KMS-11 (cell line): ENCODE data around the gene NPY4R.
"Not testable (repeated sequence)": the region's sequence is repeated elsewhere in the genome, so short reads cannot be mapped to it uniquely, and the experiment has no call there.

Source experiments
- H2AFZ ChIP-seq: fragments of 200-600 bp; sonication (generic); 2 replicates; pipeline ENCODE4 v1.6.1; 2016; ENCODE audit warnings: antibody characterized with exemption, mixed run types, low read depth
- H3K27ac ChIP-seq: fragments of 200-600 bp; sonication (generic); 2 replicates; pipeline ENCODE4 v1.6.1; 2016; ENCODE audit warnings: mild to moderate bottlenecking, mixed run types
- H3K27me3 ChIP-seq: fragments of 200-600 bp; sonication (generic); 2 replicates; pipeline ENCODE4 v1.6.1; 2017; ENCODE audit warnings: mild to moderate bottlenecking, low read depth, mixed run types, moderate library complexity; ENCODE audit not compliant: insufficient read depth
- H3K36me3 ChIP-seq: fragments of 200-600 bp; sonication (generic); 2 replicates; pipeline ENCODE4 v1.6.1; 2017; ENCODE audit warnings: mild to moderate bottlenecking, mixed run types; ENCODE audit not compliant: insufficient read depth
- H3K4me1 ChIP-seq: fragments of 200-600 bp; sonication (generic); 2 replicates; pipeline ENCODE4 v1.6.1; 2016; ENCODE audit warnings: mild to moderate bottlenecking, low read depth, mixed run types; ENCODE audit not compliant: poor library complexity, severe bottlenecking
- H3K4me2 ChIP-seq: fragments of 200-600 bp; sonication (generic); 2 replicates; pipeline ENCODE4 v1.7.0; 2016; ENCODE audit warnings: mild to moderate bottlenecking, mixed run types
- H3K4me3 ChIP-seq: fragments of 200-600 bp; sonication (generic); IDR thresholded peaks from 2 replicates; pipeline ENCODE4 v1.6.1; 2017; ENCODE audit warnings: low read depth, low read length, mixed read lengths; ENCODE audit not compliant: insufficient read depth
- H3K79me2 ChIP-seq: fragments of 200-600 bp; sonication (generic); 2 replicates; pipeline ENCODE4 v1.6.1; 2016; ENCODE audit warnings: low read depth, mixed run types; ENCODE audit not compliant: insufficient read depth
- H3K9ac ChIP-seq: fragments of 200-600 bp; sonication (generic); 2 replicates; pipeline ENCODE4 v1.6.1; 2016; ENCODE audit warnings: mild to moderate bottlenecking, mixed run types
- H4K20me1 ChIP-seq: fragments of 200-600 bp; sonication (generic); 2 replicates; pipeline ENCODE4 v1.6.1; 2016; ENCODE audit warnings: mild to moderate bottlenecking, mixed run types; ENCODE audit not compliant: insufficient read depth

Gene NPY4R

DNA sequence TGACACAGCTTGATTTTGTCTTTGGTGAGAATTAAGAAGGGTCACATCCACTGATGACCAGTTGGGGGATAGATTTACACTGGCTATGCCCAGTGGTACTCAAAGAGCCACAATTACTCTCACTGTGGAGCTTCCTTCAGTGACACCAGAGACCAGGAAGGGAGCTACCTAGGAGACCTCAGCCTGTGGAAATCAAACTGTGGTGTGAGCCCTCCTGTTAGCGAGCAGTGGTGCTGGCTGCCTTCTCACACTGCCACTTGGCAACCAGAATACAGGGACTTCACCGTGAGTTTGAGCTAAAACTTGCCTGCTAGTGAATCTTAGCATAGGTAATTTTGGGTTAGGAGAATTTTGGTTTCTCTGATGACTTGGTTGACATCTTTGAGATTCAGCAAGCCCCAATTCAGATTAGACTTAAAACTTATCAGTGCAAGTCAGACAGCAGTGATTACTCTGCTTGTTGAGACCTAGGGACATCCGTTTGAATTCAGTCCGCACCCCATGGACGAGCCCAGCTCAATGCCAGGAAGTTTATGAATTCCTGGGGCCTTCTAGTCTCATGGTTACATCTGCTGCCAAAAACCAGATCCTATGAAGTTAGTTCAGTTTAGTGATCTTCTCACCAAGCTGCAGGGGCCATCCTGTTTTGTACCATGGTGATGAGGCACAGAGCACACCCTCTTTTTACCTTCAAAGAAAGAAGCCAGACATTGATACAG lies 33.4 kb upstream of the NPY4R start:
- not testable (repeated sequence) for H3K79me2 ChIP-seq, H3K4me2 ChIP-seq, H3K4me1 ChIP-seq, H2AFZ ChIP-seq, H3K27ac ChIP-seq, H4K20me1 ChIP-seq, H3K27me3 ChIP-seq, H3K9ac ChIP-seq, H3K36me3 ChIP-seq, H3K4me3 ChIP-seq

DNA sequence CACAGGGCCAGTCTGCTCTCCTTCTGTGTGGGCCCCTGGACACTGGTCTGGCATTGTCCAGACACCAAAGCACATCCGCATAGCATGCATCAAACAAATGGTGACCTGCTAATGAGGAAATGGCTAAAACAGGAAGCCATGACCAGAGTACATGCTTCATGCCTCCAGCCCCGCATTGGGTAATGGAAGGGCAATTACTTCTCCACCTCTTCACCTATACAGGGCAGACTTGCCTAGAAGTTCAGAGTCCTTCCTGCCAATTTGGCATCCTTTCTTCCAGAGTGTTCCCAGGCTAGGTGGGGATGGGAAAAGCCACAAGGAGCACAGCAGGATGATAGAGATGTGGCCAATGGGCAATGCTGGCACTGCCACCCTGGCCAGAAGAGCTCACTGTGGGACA lies 32.1 kb upstream of the NPY4R start:
- H3K4me2 ChIP-seq, H2AFZ ChIP-seq, H4K20me1 ChIP-seq, H3K36me3 ChIP-seq, H3K27me3 ChIP-seq, H3K4me1 ChIP-seq, H3K27ac ChIP-seq, H3K4me3 ChIP-seq, H3K9ac ChIP-seq, H3K79me2 ChIP-seq: not testable (repeated sequence)

DNA sequence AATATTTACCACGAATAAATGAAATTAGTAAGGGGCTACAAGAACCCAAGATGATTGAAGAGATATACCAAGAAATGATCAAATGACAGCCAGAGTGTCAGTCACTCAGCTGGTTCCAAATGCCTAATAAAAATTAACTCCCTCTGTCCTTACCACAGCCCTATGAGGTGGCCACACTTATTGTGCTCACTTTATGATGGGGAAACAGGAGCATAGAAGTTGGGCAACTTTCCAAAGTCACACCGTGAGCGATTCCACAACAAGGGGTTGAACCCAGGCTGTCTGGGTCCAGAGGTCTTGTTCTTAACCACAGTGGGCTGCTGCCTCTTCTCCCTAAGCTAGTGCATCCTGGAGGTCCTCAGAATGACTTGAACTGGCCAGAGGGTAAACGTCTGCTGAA lies 31.6 kb upstream of the NPY4R start:
- not testable (repeated sequence) for H3K27ac ChIP-seq, H3K4me2 ChIP-seq, H3K4me3 ChIP-seq, H3K4me1 ChIP-seq, H4K20me1 ChIP-seq, H3K36me3 ChIP-seq, H3K27me3 ChIP-seq, H3K9ac ChIP-seq, H3K79me2 ChIP-seq, H2AFZ ChIP-seq

DNA sequence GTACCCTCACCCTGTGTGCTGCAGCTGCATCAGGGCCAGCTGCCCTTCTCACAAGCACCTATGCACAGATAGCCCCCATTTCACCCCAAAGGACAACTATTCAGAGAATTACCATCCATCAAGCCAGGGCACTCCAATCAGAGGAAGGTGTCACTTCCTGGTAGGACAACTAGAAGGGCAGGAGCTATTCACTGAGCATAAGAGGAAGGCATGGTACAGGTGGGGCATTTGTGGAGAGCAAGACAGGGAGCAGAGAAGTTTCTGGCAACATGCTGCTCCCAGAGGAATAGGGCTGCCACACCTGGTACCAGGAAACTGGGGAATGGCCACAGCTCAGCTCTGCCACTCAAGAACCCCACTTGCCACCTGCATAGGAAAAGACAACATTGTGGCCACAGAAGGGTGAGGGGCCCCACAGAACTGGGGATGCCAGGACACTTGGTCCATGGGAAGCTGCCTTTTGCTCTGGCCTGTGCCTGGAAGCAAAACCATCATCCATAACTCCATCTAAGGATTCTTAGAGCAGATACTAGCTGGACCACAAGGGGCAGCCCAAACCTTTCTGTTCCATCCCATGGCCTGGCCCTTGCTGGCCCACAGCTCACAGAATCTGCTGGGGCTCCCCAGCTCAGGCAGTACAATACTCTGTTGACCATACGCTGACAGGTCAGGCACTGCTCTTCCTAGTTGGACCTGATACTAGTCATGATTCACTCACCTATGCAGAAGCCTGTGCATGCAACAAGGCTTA lies 25.8 kb upstream of the NPY4R start:
- H3K9ac ChIP-seq, H3K27me3 ChIP-seq, H3K36me3 ChIP-seq, H3K4me1 ChIP-seq, H4K20me1 ChIP-seq, H3K79me2 ChIP-seq, H2AFZ ChIP-seq, H3K4me3 ChIP-seq, H3K4me2 ChIP-seq, H3K27ac ChIP-seq: not testable (repeated sequence)

DNA sequence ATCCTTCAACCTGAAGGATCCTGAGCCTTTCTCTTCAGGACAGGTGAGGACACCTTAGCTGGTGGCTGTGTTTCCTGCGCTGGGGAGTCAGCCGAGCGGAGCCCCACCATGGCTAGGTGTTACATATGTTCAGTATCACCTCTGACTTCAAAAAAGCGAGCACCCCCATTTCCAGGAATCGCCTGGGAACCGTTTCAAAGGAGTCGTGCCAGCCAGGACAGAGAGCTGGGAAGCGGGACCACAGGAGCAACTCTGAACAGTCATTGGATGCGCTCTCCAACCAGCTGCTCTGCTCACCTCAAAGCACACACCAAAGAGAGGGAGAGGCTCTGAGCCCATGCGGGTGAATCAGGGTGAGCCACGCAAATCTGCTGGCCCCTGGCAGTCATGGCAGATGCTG lies 24.5 kb upstream of the NPY4R start:
- not testable (repeated sequence) for H3K4me1 ChIP-seq, H3K27me3 ChIP-seq, H3K4me2 ChIP-seq, H3K4me3 ChIP-seq, H3K36me3 ChIP-seq, H3K27ac ChIP-seq, H3K9ac ChIP-seq, H2AFZ ChIP-seq, H3K79me2 ChIP-seq, H4K20me1 ChIP-seq

DNA sequence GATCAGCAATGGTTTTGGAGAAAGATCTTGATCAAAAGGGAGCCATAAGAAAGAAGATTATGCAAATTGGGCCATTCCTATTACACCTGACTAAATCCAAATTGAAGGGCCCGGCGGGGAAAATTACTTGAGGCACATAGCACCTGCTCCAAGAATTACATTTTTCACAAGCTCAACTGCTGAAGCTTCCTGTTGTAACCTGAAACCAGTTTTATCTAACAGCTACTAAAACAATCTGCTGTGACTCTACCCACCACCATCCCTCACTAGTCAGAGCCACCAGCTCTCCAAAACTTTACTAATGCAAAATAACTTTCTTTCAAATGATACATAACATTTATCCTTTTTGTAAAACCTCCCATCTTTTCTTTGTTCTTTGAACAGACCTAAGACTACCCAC lies 20.7 kb upstream of the NPY4R start:
- not testable (repeated sequence) for H3K9ac ChIP-seq, H4K20me1 ChIP-seq, H3K79me2 ChIP-seq, H3K4me1 ChIP-seq, H3K27ac ChIP-seq, H3K36me3 ChIP-seq, H3K27me3 ChIP-seq, H3K4me2 ChIP-seq, H2AFZ ChIP-seq, H3K4me3 ChIP-seq

DNA sequence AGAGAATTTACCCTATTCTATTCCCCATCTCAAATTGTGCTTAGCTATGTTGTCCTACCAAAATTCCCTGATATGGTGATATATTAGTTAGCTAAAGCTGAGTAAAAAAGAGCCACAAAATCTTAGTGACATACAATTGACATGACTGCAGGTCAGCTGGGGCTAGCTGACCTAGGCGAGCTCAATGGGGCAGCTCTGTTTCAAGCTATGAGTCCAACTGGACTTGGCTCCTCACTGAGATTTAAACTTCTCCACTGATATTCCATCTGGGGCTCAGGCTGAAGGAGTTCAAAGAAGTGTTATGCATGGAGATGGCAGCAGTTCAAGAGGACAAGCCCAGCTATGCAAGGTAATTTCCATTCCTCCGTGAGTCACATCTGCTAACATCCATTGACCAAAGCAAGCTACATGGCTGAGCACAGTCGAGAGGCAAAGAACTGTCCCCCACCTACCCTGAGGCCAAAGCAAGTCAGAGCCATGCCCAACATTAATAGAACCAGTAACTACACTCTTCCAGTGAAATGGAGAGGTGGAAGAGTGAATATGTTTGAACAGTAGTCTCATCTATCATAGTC lies 9.1 kb upstream of the NPY4R start:
- not testable (repeated sequence) for H3K36me3 ChIP-seq, H3K4me1 ChIP-seq, H3K9ac ChIP-seq, H4K20me1 ChIP-seq, H3K27ac ChIP-seq, H2AFZ ChIP-seq, H3K4me2 ChIP-seq, H3K27me3 ChIP-seq, H3K79me2 ChIP-seq, H3K4me3 ChIP-seq

DNA sequence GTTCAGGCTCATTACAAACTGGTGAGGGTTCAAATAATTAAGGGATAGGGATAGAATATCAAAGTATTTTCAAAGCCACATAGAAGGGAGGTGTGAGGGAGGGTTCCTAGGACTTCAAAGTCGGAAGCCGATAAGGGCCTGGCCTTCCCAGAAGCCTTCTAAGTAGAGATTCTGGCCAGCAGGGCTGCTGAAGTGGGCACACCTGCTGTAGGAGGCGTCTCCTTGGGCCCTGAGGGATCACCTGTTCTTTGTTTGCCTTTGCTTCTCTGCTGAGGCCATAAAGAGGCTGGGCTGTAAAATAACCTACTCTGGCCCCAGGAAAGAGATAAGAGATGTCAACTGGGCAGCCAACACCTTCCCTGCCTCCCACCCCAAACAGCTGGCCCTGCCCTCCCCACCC lies 8.0 kb upstream of the NPY4R start:
- H3K9ac ChIP-seq, H3K79me2 ChIP-seq, H3K4me2 ChIP-seq, H4K20me1 ChIP-seq, H3K27ac ChIP-seq, H3K4me3 ChIP-seq, H3K4me1 ChIP-seq, H2AFZ ChIP-seq, H3K36me3 ChIP-seq, H3K27me3 ChIP-seq: not testable (repeated sequence)

DNA sequence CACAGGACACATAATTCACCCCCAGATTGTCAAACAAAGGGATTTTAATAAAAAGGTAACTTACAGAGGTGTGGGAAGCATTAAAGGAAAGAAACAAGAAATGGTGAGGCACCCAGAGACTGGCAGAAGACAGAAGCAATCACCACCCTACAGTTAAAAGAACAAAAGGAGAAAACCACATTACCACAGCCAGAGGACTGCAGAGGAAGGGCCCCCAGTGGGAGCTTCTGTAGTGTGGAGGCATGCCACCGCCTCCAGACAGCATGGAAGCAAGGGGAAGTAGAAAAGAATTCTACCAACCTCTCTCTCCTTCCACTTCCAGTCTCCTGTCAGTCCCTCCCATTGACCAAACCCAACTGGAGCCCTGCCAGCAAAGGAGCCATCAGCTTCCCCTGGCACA lies 4.4 kb upstream of the NPY4R start:
- not testable (repeated sequence) for H3K79me2 ChIP-seq, H3K36me3 ChIP-seq, H3K4me3 ChIP-seq, H3K27me3 ChIP-seq, H3K4me2 ChIP-seq, H3K9ac ChIP-seq, H3K4me1 ChIP-seq, H2AFZ ChIP-seq, H4K20me1 ChIP-seq, H3K27ac ChIP-seq

DNA sequence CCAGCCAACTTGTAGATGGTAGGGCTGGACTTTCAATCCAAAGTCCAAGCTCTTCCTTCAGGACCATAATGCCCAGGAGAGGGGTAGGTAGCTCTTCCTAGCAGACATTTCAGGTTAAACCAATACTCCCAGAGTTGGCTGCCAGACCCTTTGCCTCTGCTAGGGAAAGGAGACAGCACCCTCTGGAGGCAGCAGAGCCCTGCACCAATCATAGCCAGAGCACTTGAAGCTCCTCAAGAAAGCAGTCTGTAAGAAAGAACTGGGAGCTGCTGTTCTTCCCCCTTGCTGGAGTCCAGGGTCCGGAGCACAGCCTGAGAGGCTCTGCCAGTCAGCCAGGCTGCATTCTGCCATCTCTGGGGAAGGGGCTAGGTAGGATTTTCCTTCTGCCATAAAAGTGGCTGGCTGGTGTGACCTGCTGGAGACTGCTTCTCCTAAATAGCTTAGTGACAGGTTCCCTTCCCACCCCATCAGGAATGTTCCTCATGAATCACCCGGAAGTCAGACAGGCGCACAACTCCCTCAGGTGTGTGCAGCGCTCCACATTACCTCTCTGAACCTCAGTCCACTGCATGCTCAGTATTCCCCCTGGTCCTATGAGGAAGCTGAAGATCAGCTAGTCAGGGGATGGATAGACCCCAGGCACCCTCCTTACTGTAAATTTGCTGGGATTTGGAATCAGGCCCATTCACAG lies 2.5 kb upstream of the NPY4R start:
- not testable (repeated sequence) for H3K79me2 ChIP-seq, H3K9ac ChIP-seq, H3K4me1 ChIP-seq, H3K4me3 ChIP-seq, H4K20me1 ChIP-seq, H3K27ac ChIP-seq, H3K27me3 ChIP-seq, H3K36me3 ChIP-seq, H3K4me2 ChIP-seq, H2AFZ ChIP-seq
